Measurements from ENCODE around the gene ADAMTS2.

The ADAMTS2 gene

GRCh38 chr5:179230061-179230461 is 115.2 kb downstream of the ADAMTS2 start:
- no peak for FAIRE-seq
- DNase-seq (ENCODE audit: insufficient read length, low spot score), result peak; percentile 62
- TF ChIP-seq, protein P1, sequence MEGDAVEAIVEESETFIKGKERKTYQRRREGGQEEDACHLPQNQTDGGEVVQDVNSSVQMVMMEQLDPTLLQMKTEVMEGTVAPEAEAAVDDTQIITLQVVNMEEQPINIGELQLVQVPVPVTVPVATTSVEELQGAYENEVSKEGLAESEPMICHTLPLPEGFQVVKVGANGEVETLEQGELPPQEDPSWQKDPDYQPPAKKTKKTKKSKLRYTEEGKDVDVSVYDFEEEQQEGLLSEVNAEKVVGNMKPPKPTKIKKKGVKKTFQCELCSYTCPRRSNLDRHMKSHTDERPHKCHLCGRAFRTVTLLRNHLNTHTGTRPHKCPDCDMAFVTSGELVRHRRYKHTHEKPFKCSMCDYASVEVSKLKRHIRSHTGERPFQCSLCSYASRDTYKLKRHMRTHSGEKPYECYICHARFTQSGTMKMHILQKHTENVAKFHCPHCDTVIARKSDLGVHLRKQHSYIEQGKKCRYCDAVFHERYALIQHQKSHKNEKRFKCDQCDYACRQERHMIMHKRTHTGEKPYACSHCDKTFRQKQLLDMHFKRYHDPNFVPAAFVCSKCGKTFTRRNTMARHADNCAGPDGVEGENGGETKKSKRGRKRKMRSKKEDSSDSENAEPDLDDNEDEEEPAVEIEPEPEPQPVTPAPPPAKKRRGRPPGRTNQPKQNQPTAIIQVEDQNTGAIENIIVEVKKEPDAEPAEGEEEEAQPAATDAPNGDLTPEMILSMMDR (IDR thresholded peaks at IDR 0.05; ENCODE audit: insufficient read depth, missing control alignments), result no peak

- FAIRE-seq (peak; percentile 6), DNase-seq (ENCODE audit: insufficient read length, low spot score) (peak; percentile 47)
- TF ChIP-seq, protein P1 (IDR thresholded peaks at IDR 0.05; ENCODE audit: insufficient read depth, missing control alignments), result no peak
Measured at GRCh38 chr5:179229331-179229831, 115.9 kb downstream of the ADAMTS2 start.

DNA sequence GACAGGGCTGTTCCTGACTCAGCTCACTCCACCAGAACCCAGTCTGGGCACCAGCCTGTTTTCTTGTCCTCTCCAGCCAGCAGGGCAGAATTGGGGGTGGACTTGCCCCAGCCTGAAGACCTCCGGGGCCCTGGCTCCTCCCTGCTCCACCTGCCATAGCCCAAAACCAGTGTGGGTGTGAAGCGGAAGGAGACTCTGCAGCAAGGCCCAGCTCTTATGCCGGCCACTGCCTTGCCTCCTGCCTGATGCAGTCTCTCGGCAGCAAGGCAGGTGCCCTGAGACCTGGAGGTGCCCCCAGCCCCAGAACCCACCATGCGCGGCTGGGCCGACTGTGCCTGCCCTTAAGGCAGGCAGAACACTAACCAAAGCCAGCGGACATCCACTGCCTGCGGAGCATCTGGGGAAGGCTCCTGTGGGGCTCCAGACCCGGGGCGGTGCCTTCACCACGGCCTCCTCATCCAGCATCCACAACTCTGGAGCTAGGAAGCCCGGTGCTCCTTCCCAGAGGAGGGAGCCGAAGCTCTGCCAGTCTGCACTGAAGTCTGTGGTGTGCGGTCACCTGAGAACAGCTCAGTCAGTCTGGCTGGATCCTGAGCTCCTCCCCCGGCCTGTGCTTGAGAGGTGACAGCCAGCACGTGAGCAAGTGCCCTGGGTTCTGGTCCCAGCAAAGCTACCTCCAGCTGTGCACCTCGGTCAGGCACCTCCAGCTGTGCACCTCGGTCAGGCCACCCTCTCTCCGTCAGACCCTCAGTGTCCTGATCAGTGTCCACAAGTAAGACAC is 116.7 kb downstream of the ADAMTS2 start:
- TF ChIP-seq, protein P1 (IDR thresholded peaks at IDR 0.05; ENCODE audit: insufficient read depth, missing control alignments), result no peak
- FAIRE-seq (no peak), DNase-seq (ENCODE audit: insufficient read length, low spot score) (no peak)

GRCh38 chr5:179227580-179228311 is 117.5 kb downstream of the ADAMTS2 start:
- DNase-seq (ENCODE audit: insufficient read length, low spot score) (no peak), FAIRE-seq (no peak)
- TF ChIP-seq, protein P1 (IDR thresholded peaks at IDR 0.05; ENCODE audit: insufficient read depth, missing control alignments), result no peak

- no peak for DNase-seq (ENCODE audit: insufficient read length, low spot score)
- FAIRE-seq, result no peak
- TF ChIP-seq, protein P1 (IDR thresholded peaks at IDR 0.05; ENCODE audit: insufficient read depth, missing control alignments), result no peak
Measured at GRCh38 chr5:179227229-179227579, 118.1 kb downstream of the ADAMTS2 start.

GRCh38 chr5:179226696-179227095 is 118.6 kb downstream of the ADAMTS2 start:
- no peak for FAIRE-seq
- DNase-seq (ENCODE audit: insufficient read length, low spot score), result no peak
- TF ChIP-seq, protein P1 (IDR thresholded peaks at IDR 0.05; ENCODE audit: insufficient read depth, missing control alignments), result no peak

- no peak for DNase-seq (ENCODE audit: insufficient read length, low spot score)
- no peak for FAIRE-seq
- TF ChIP-seq, protein P1 (IDR thresholded peaks at IDR 0.05; ENCODE audit: insufficient read depth, missing control alignments), result no peak
Measured at GRCh38 chr5:179225387-179225786, 119.9 kb downstream of the ADAMTS2 start.
